Progenitor cell of endocrine pancreas (in vitro differentiated cells): ENCODE measurements around the gene PAGE4. TPM values are rescaled to one million over a fixed set of nuclear protein-coding genes. Genes with fewer than 3 reads are reported as not detected.

ENCODE experiments used
- DNase-seq: peaks from one replicate; pipeline ENCODE4 v3.0.0; 2021; ENCODE audit warnings: low spot score; ENCODE audit not compliant: unreplicated experiment
- H3K27ac Mint-ChIP-seq: 2 replicates; pipeline ENCODE4 v1.8.0; 2021; ENCODE audit warnings: mild to moderate bottlenecking, moderate library complexity, mixed read lengths
- H3K27me3 Mint-ChIP-seq: 2 replicates; pipeline ENCODE4 v1.8.0; 2021; ENCODE audit warnings: mixed read lengths
- H3K36me3 Mint-ChIP-seq: 2 replicates; pipeline ENCODE4 v1.8.0; 2022; ENCODE audit warnings: mixed read lengths; ENCODE audit not compliant: insufficient read depth
- H3K4me1 Mint-ChIP-seq: 2 replicates; pipeline ENCODE4 v1.8.0; 2021; ENCODE audit warnings: low read depth, mixed read lengths
- H3K4me3 Mint-ChIP-seq: 2 replicates; pipeline ENCODE4 v1.8.0; 2021; ENCODE audit warnings: low read depth, mild to moderate bottlenecking, moderate library complexity, mixed read lengths
- H3K9me3 Mint-ChIP-seq: 2 replicates; pipeline ENCODE4 v1.8.0; 2021; ENCODE audit warnings: low read depth, mixed read lengths
- CTCF ChIP-seq: fragments of 200-600 bp; sonication (generic); IDR thresholded peaks from one replicate; pipeline ENCODE4 v1.5.0; 2021; ENCODE audit warnings: antibody characterized with exemption, mild to moderate bottlenecking; ENCODE audit not compliant: unreplicated experiment
- total RNA-seq: library from RNA; stranded (reverse); gene quantifications from 2 replicates; pipeline ENCODE4 v1.2.1, GENCODE V29; 2021

PAGE4 gene
- total RNA-seq, 1 donor from 2014 or later = not detected

- no peak for TF ChIP-seq CTCF
- H3K9me3 Mint-ChIP-seq = peaks cover 7% of the 10 kb centered on the region
- H3K27me3 Mint-ChIP-seq = no peaks in the 10 kb centered on the region
- peak overlapping the region; percentile 81 for H3K4me3 Mint-ChIP-seq
- peak overlapping the region; percentile 87 for H3K27ac Mint-ChIP-seq
- H3K4me1 Mint-ChIP-seq = peaks cover 20% of the 10 kb centered on the region
- peaks cover 6% of the 10 kb centered on the region for H3K36me3 Mint-ChIP-seq
- DNase-seq = no peak
These were observed 49.2 kb downstream of the PAGE4 start for GRCh38 chrX:49878128-49878833.

GRCh38 chrX:49878834-49879655 is 49.9 kb downstream of the PAGE4 start, which contains the start of gene USP27X:
TSS of gene USP27X (plus strand) at chrX:49879484. CDS start at chrX:49880308, 824 bp downstream.
- TF ChIP-seq CTCF = peak; percentile 69
- H3K9me3 Mint-ChIP-seq = peaks cover 7% of the 10 kb centered on the region
- peaks cover 20% of the 10 kb centered on the region for H3K4me1 Mint-ChIP-seq
- H3K4me3 Mint-ChIP-seq = peak within 1 kb of the TSS; percentile 83
- peak within 1 kb of the TSS; percentile 88 for H3K27ac Mint-ChIP-seq
- no peaks in the 10 kb centered on the region for H3K27me3 Mint-ChIP-seq
- peak; percentile 55 for DNase-seq
- H3K36me3 Mint-ChIP-seq = peaks cover 7% of the 10 kb centered on the region

- peaks cover 7% of the 10 kb centered on the region for H3K9me3 Mint-ChIP-seq
- H3K27ac Mint-ChIP-seq = peak overlapping the region; percentile 88
- TF ChIP-seq CTCF = no peak
These were observed 50.7 kb downstream of the PAGE4 start for GRCh38 chrX:49879656-49880277.

GRCh38 chrX:49880668-49881067 is 51.6 kb downstream of the PAGE4 start:
- no peaks in the 10 kb centered on the region for H3K27me3 Mint-ChIP-seq
- peaks cover 25% of the 10 kb centered on the region for H3K4me1 Mint-ChIP-seq
- peak overlapping the region; percentile 83 for H3K4me3 Mint-ChIP-seq
- no peak overlapping the region for H3K27ac Mint-ChIP-seq
- H3K36me3 Mint-ChIP-seq = peaks cover 12% of the 10 kb centered on the region
- no peak for DNase-seq
- no peak for TF ChIP-seq CTCF
- H3K9me3 Mint-ChIP-seq = peaks cover 4% of the 10 kb centered on the region

More at GRCh38 chrX:49879656-49880277, 50.7 kb downstream of the PAGE4 start:
- H3K27me3 Mint-ChIP-seq = no peaks in the 10 kb centered on the region
- peaks cover 12% of the 10 kb centered on the region for H3K36me3 Mint-ChIP-seq
- H3K4me1 Mint-ChIP-seq = peaks cover 25% of the 10 kb centered on the region
- peak overlapping the region; percentile 83 for H3K4me3 Mint-ChIP-seq
- DNase-seq = no peak

Other genes starting within 250 kb of the PAGE4 start
- gene GAGE12H, start 249.4 kb upstream of the PAGE4 start, total RNA-seq = not detected in 2 replicates
- gene GAGE2A, start 239.8 kb upstream of the PAGE4 start, total RNA-seq = not detected in 2 replicates
- gene GAGE1, start 230.3 kb upstream of the PAGE4 start, total RNA-seq = not detected in 2 replicates
- gene PAGE1, start 133.3 kb upstream of the PAGE4 start, total RNA-seq = not detected in 2 replicates
- 7.4 and 7.6 TPM in 2 replicates for gene USP27X, start 50.2 kb downstream of the PAGE4 start, total RNA-seq
- 14.0 and 17.2 TPM in 2 replicates for gene CLCN5, start 93.3 kb downstream of the PAGE4 start, total RNA-seq